Gastrocnemius medialis (tissue), 4 donors: ENCODE data around the gene AGAP3. TPM values are rescaled to one million over a fixed set of nuclear protein-coding genes. Genes with fewer than 3 reads are reported as not detected.

ENCODE experiments used
- ATAC-seq, 2 donors: fragments of 150-250 bp; one replicate each; pipeline ENCODE4 v1.9.1; 2016
- DNase-seq, 2 donors: peaks; one replicate each; pipeline ENCODE4 v3.0.0-alpha.2; 2019
- H3K27ac ChIP-seq, 4 donors: fragments of 200-600 bp; sonication (generic); 1 replicate in 1 of 4; 2 replicates in 3 of 4; pipeline ENCODE4 v1.5.1; 2016 to 2018; ENCODE audit warnings: mild to moderate bottlenecking in 2 of 4, moderate library complexity in 1 of 4
- H3K27me3 ChIP-seq, 3 donors: fragments of 200-600 bp; sonication (generic) in 2 of 3; 1 replicate in 1 of 3; 2 replicates in 2 of 3; pipeline versions ENCODE4 v1.5.1 to v1.6.0; 2016 to 2019; ENCODE audit warnings: mild to moderate bottlenecking in 1 of 3, moderate library complexity in 1 of 3
- H3K36me3 ChIP-seq, 2 donors: fragments of 200-600 bp; sonication (generic) in 1 of 2; one replicate each; pipeline ENCODE4 v1.5.1; 2017 to 2018
- H3K4me1 ChIP-seq, 2 donors: fragments of 200-600 bp; sonication (generic) in 1 of 2; one replicate each; pipeline ENCODE4 v1.5.1; 2016 to 2017; ENCODE audit warnings: mild to moderate bottlenecking in 2 of 2
- H3K4me3 ChIP-seq, 4 donors: fragments of 200-600 bp; sonication (generic) in 3 of 4; 1 replicate in 1 of 4; 2 replicates in 3 of 4; pipeline ENCODE4 v1.5.1; 2016 to 2019; ENCODE audit warnings: mild to moderate bottlenecking in 2 of 4
- H3K9me3 ChIP-seq, 3 donors: fragments of 200-600 bp; sonication (generic) in 2 of 3; 1 replicate in 1 of 3; 2 replicates in 2 of 3; pipeline ENCODE4 v1.5.1; 2016 to 2019
- CTCF ChIP-seq, 5 experiments: fragments of 450-650 bp in 3 of 5; fragments of 200-600 bp in 2 of 5; sonication (generic) in 2 of 5; IDR thresholded peaks in 4 of 5; conservative IDR thresholded peaks in 1 of 5; 1 replicate in 4 of 5; 2 replicates in 1 of 5; pipeline ENCODE4 v1.5.1; 2016 to 2019; ENCODE audit warnings: antibody characterized with exemption in 5 of 5, mild to moderate bottlenecking in 3 of 5, moderate library complexity in 3 of 5
- POLR2A ChIP-seq, 2 donors: fragments of 450-650 bp; IDR thresholded peaks; one replicate each; pipeline ENCODE4 v1.6.1; 2017; ENCODE audit warnings: antibody characterized with exemption in 2 of 2, mild to moderate bottlenecking in 2 of 2, moderate library complexity in 2 of 2
- in situ Hi-C, 4 donors: fragments of 200-750 bp; cut with MboI; loops; one replicate each; pipeline versions ENCODE4 v1.15.0 to v1.8.0; 2017; ENCODE audit warnings: low sequenced_read_pairs in 4 of 4
- intact Hi-C: fragments of 100-400 bp; cut with DNase I; formaldehyde crosslinking; loops from one replicate; pipeline ENCODE4 v1.15.1; 2023; ENCODE audit warnings: low total_unique reads
- total RNA-seq, 4 donors: library from RNA; depleted of rRNA; stranded (reverse); fragments of >200 nt; gene quantifications; one replicate each; pipeline versions ENCODE4 v1.1.0 to v1.2.3, GENCODE V29; 2016

The AGAP3 gene
- total RNA-seq, 4 donors from 2014 or later = 31.1 to 65.3 (median 36.3) TPM

- Histone ChIP-seq H3K27ac (no peak overlapping the region), H3K9me3 (no peaks in the 10 kb centered on the region), H3K4me3 (no peak overlapping the region), H3K36me3 (peaks cover 0 to 7% of the 10 kb centered on the region in 2 donors), H3K4me1 (no peaks in the 10 kb centered on the region), H3K27me3 (no peaks in the 10 kb centered on the region)
- intact Hi-C loops = no loop called here
- no peak for DNase-seq
- TF ChIP-seq CTCF (IDR thresholded peaks at IDR 0.05 in 4 of 5, conservative IDR thresholded peaks at IDR 0.05 in 1 of 5) = no peak
- TF ChIP-seq POLR2A (IDR thresholded peaks at IDR 0.05) = no peak
- ATAC-seq = no peak
- in situ Hi-C loops = no loop called here
Observed at GRCh38 chr7:151140826-151141225, 54.6 kb downstream of the AGAP3 start.

DNA sequence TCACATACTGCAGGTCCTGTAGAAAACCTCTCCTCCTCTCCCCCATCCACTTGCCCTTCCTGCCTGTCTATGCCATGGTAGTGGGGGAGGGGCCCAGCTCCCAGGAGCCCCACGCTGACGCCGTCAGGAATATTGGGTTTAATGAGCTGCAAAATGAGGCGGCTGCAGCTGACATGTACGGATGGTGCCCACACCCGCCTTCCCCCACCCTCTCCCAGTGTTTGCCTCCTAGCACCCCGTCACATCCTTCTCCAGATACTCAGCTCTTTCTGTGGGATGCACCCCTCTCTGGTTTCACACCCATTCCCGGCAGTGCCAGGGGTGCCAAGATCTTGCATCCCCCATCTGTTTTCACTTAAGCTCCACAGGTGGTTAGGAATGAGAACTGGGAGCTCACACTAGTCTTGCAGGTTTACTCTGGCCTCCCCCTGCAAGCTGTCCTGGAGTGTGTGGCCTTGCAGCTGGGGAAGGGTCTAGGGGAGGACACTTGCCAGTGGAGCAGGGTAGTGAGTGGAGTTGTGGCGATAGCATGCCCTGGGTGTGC lies 55.1 kb downstream of the AGAP3 start:
- intact Hi-C loops = no loop called here
- no peak overlapping the region for H3K27ac ChIP-seq

GRCh38 chr7:151141855-151142685 lies 55.8 kb downstream of the AGAP3 start:
- no peak overlapping the region for H3K4me3 ChIP-seq
- H3K27ac ChIP-seq = no peak overlapping the region
- intact Hi-C loops = no loop called here
- no peaks in the 10 kb centered on the region for H3K36me3 ChIP-seq
- ATAC-seq (no peak), DNase-seq (no peak)
- H3K4me1 ChIP-seq = no peaks in the 10 kb centered on the region
- H3K9me3 ChIP-seq = no peaks in the 10 kb centered on the region
- in situ Hi-C loops = no loop called here
- TF ChIP-seq POLR2A (IDR thresholded peaks at IDR 0.05) (no peak), CTCF (IDR thresholded peaks at IDR 0.05 in 4 of 5, conservative IDR thresholded peaks at IDR 0.05 in 1 of 5) (no peak)
- no peaks in the 10 kb centered on the region for H3K27me3 ChIP-seq

More for the DNA sequence above, 55.1 kb downstream of the AGAP3 start:
- in situ Hi-C loops = no loop called here
- no peaks in the 10 kb centered on the region for H3K27me3 ChIP-seq
- no peak for ATAC-seq
- DNase-seq = no peak
- TF ChIP-seq POLR2A (IDR thresholded peaks at IDR 0.05) (no peak), CTCF (IDR thresholded peaks at IDR 0.05 in 4 of 5, conservative IDR thresholded peaks at IDR 0.05 in 1 of 5) (no peak)
- H3K36me3 ChIP-seq = peaks cover 0 to 2% of the 10 kb centered on the region in 2 donors
- H3K9me3 ChIP-seq = no peaks in the 10 kb centered on the region
- H3K4me1 ChIP-seq = no peaks in the 10 kb centered on the region
- H3K4me3 ChIP-seq = no peak overlapping the region

DNA sequence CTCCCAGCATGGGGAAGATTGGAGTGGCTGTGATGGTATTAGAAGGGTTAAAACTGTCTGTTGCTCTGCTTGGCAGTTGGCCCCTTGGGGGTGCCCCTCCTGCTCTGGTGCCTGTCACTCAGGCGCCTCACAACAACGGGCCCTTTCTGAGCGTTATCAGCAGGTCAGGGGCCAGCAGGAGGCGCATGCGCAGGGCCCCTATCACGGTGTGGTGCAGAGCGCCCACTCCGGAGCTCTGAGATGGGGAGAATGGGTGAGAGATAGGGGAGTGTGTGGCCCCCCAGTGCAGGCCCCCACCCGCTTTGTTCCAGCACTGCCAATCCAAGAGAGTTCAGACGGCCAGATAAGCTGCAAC lies 56.4 kb downstream of the AGAP3 start:
- no peaks in the 10 kb centered on the region for H3K9me3 ChIP-seq
- intact Hi-C loops = no loop called here
- DNase-seq (no peak), ATAC-seq (no peak)
- H3K4me1 ChIP-seq = no peaks in the 10 kb centered on the region
- H3K36me3 ChIP-seq = no peaks in the 10 kb centered on the region
- TF ChIP-seq POLR2A (IDR thresholded peaks at IDR 0.05) (no peak), CTCF (IDR thresholded peaks at IDR 0.05 in 4 of 5, conservative IDR thresholded peaks at IDR 0.05 in 1 of 5) (no peak)
- no peak overlapping the region for H3K4me3 ChIP-seq
- H3K27me3 ChIP-seq = no peaks in the 10 kb centered on the region
- in situ Hi-C loops = no loop called here
- no peak overlapping the region for H3K27ac ChIP-seq
